Progenitor cell of endocrine pancreas (in vitro differentiated cells): ENCODE data around the gene CPLX3. TPM values are rescaled to one million over a fixed set of nuclear protein-coding genes. Genes with fewer than 3 reads are reported as not detected.

Experiments
- DNase-seq: peaks from one replicate; pipeline ENCODE4 v3.0.0; 2021; ENCODE audit warnings: low spot score; ENCODE audit not compliant: unreplicated experiment
- H3K27ac Mint-ChIP-seq: 2 replicates; pipeline ENCODE4 v1.8.0; 2021; ENCODE audit warnings: mild to moderate bottlenecking, moderate library complexity, mixed read lengths
- H3K27me3 Mint-ChIP-seq: 2 replicates; pipeline ENCODE4 v1.8.0; 2021; ENCODE audit warnings: mixed read lengths
- H3K36me3 Mint-ChIP-seq: 2 replicates; pipeline ENCODE4 v1.8.0; 2022; ENCODE audit warnings: mixed read lengths; ENCODE audit not compliant: insufficient read depth
- H3K4me1 Mint-ChIP-seq: 2 replicates; pipeline ENCODE4 v1.8.0; 2021; ENCODE audit warnings: low read depth, mixed read lengths
- H3K4me3 Mint-ChIP-seq: 2 replicates; pipeline ENCODE4 v1.8.0; 2021; ENCODE audit warnings: low read depth, mild to moderate bottlenecking, moderate library complexity, mixed read lengths
- H3K9me3 Mint-ChIP-seq: 2 replicates; pipeline ENCODE4 v1.8.0; 2021; ENCODE audit warnings: low read depth, mixed read lengths
- CTCF ChIP-seq: fragments of 200-600 bp; sonication (generic); IDR thresholded peaks from one replicate; pipeline ENCODE4 v1.5.0; 2021; ENCODE audit warnings: antibody characterized with exemption, mild to moderate bottlenecking; ENCODE audit not compliant: unreplicated experiment
- total RNA-seq: library from RNA; stranded (reverse); gene quantifications from 2 replicates; pipeline ENCODE4 v1.2.1, GENCODE V29; 2021

CPLX3 gene
- total RNA-seq, 1 donor from 2014 or later = not detected

GRCh38 chr15:74808078-74808839, 18.2 kb upstream of the CPLX3 start:
- no peak for DNase-seq
- TF ChIP-seq CTCF = no peak

GRCh38 chr15:74808840-74809229, 17.6 kb upstream of the CPLX3 start:
- peaks cover 4% of the 10 kb centered on the region for H3K27me3 Mint-ChIP-seq
- no peak overlapping the region for H3K27ac Mint-ChIP-seq
- no peak for TF ChIP-seq CTCF
- no peaks in the 10 kb centered on the region for H3K9me3 Mint-ChIP-seq
- no peaks in the 10 kb centered on the region for H3K4me1 Mint-ChIP-seq
- DNase-seq = no peak
- peaks cover 8% of the 10 kb centered on the region for H3K36me3 Mint-ChIP-seq
- no peak overlapping the region for H3K4me3 Mint-ChIP-seq

More at GRCh38 chr15:74808078-74808839, 18.2 kb upstream of the CPLX3 start:
- Mint-ChIP-seq H3K27me3 (peaks cover under 1% of the 10 kb centered on the region), H3K36me3 (peaks cover 8% of the 10 kb centered on the region), H3K27ac (no peak overlapping the region), H3K4me3 (no peak overlapping the region), H3K4me1 (no peaks in the 10 kb centered on the region), H3K9me3 (no peaks in the 10 kb centered on the region)

- H3K27ac Mint-ChIP-seq = no peak overlapping the region
- peaks cover 4% of the 10 kb centered on the region for H3K36me3 Mint-ChIP-seq
- peaks cover 4% of the 10 kb centered on the region for H3K27me3 Mint-ChIP-seq
- H3K4me1 Mint-ChIP-seq = no peaks in the 10 kb centered on the region
- TF ChIP-seq CTCF = no peak
- H3K4me3 Mint-ChIP-seq = no peak overlapping the region
- H3K9me3 Mint-ChIP-seq = no peaks in the 10 kb centered on the region
- no peak for DNase-seq
These were observed 17.2 kb upstream of the CPLX3 start for GRCh38 chr15:74809242-74809641.

GRCh38 chr15:74809956-74810355, 16.5 kb upstream of the CPLX3 start:
- DNase-seq = no peak
- H3K36me3 Mint-ChIP-seq = peaks cover under 1% of the 10 kb centered on the region
- H3K9me3 Mint-ChIP-seq = no peaks in the 10 kb centered on the region
- no peak overlapping the region for H3K27ac Mint-ChIP-seq
- no peak overlapping the region for H3K4me3 Mint-ChIP-seq
- no peak for TF ChIP-seq CTCF
- no peaks in the 10 kb centered on the region for H3K4me1 Mint-ChIP-seq
- H3K27me3 Mint-ChIP-seq = peaks cover 4% of the 10 kb centered on the region

- no peak for TF ChIP-seq CTCF
- Mint-ChIP-seq H3K27ac (no peak within 1 kb of the TSS), H3K4me1 (no peaks in the 10 kb centered on the region), H3K4me3 (no peak within 1 kb of the TSS), H3K36me3 (no peaks in the 10 kb centered on the region), H3K27me3 (peaks cover 12% of the 10 kb centered on the region), H3K9me3 (no peaks in the 10 kb centered on the region)
- DNase-seq = no peak
These were observed 13.9 kb upstream of the CPLX3 start, which contains the start of gene LMAN1L for GRCh38 chr15:74812533-74812932. TSS of gene LMAN1L (plus strand) at chr15:74812835. CDS start at chr15:74812855, 20 bp downstream.
